ENCODE measurements around the gene OCA2.

The OCA2 gene

GRCh38 chr15:27832237-27832596 is 266.9 kb downstream of the OCA2 start:
- TF ChIP-seq CTCF (IDR thresholded peaks at IDR 0.05; ENCODE audit: borderline replicate concordance, insufficient read depth, low read depth, low read length), result no peak
- no peak overlapping the region for H3K4me3 ChIP-seq (ENCODE audit: low read depth, low read length)

- no peak overlapping the region for H3K4me3 ChIP-seq (ENCODE audit: low read depth, low read length)
- no peak for TF ChIP-seq CTCF (IDR thresholded peaks at IDR 0.05; ENCODE audit: borderline replicate concordance, insufficient read depth, low read depth, low read length)
These were observed 267.5 kb downstream of the OCA2 start for GRCh38 chr15:27831384-27832236.

- no peak for TF ChIP-seq CTCF (IDR thresholded peaks at IDR 0.05; ENCODE audit: borderline replicate concordance, insufficient read depth, low read depth, low read length)
- H3K4me3 ChIP-seq (ENCODE audit: low read depth, low read length), result no peak overlapping the region
These were observed 270.4 kb downstream of the OCA2 start for GRCh38 chr15:27828746-27829145.

GRCh38 chr15:27826902-27827714 is 272.0 kb downstream of the OCA2 start:
- no peak for TF ChIP-seq CTCF (IDR thresholded peaks at IDR 0.05; ENCODE audit: borderline replicate concordance, insufficient read depth, low read depth, low read length)
- no peak overlapping the region for H3K4me3 ChIP-seq (ENCODE audit: low read depth, low read length)

- H3K4me3 ChIP-seq (ENCODE audit: low read depth, low read length), result no peak overlapping the region
- no peak for TF ChIP-seq CTCF (IDR thresholded peaks at IDR 0.05; ENCODE audit: borderline replicate concordance, insufficient read depth, low read depth, low read length)
These were observed 272.7 kb downstream of the OCA2 start for GRCh38 chr15:27826411-27826810.

- no peak for TF ChIP-seq CTCF (IDR thresholded peaks at IDR 0.05; ENCODE audit: borderline replicate concordance, insufficient read depth, low read depth, low read length)
- H3K4me3 ChIP-seq (ENCODE audit: low read depth, low read length), result no peak overlapping the region
These were observed 274.2 kb downstream of the OCA2 start for GRCh38 chr15:27824841-27825422.
